H9 (cell line): ENCODE measurements around the gene PDXDC1. TPM values are rescaled to one million over a fixed set of nuclear protein-coding genes. Genes with fewer than 3 reads are reported as not detected.
"Not testable (repeated sequence)": the region's sequence is repeated elsewhere in the genome, so short reads cannot be mapped to it uniquely, and the experiment has no call there.

Source experiments
- DNase-seq: peaks from one replicate; pipeline ENCODE4 v3.0.0-alpha.2; 2017
- H2AFZ ChIP-seq: one replicate; pipeline ENCODE4 v1.6.1; 2013; ENCODE audit warnings: mild to moderate bottlenecking, low read length, control low read depth, moderate library complexity
- H2AK5ac ChIP-seq: 2 replicates; pipeline ENCODE4 v1.6.1; 2013; ENCODE audit warnings: low read length, control low read depth, mixed read lengths; ENCODE audit not compliant: insufficient read length
- H2BK120ac ChIP-seq: one replicate; pipeline ENCODE4 v1.6.1; 2013; ENCODE audit warnings: low read depth, mild to moderate bottlenecking, low read length, control low read depth, inconsistent platforms; ENCODE audit not compliant: poor library complexity, severe bottlenecking
- H2BK12ac ChIP-seq: 2 replicates; pipeline ENCODE4 v1.6.1; 2013; ENCODE audit warnings: low read length, control low read depth, mixed read lengths, low read depth; ENCODE audit not compliant: insufficient read length
- H2BK15ac ChIP-seq: 2 replicates; pipeline ENCODE4 v1.6.1; 2013; ENCODE audit warnings: low read depth, low read length, control low read depth
- H2BK20ac ChIP-seq: one replicate; pipeline ENCODE4 v1.6.1; 2013; ENCODE audit warnings: low read depth, mild to moderate bottlenecking, low read length, control low read depth, inconsistent platforms; ENCODE audit not compliant: poor library complexity, severe bottlenecking
- H2BK5ac ChIP-seq: 2 replicates; pipeline ENCODE4 v1.6.1; 2013; ENCODE audit warnings: low read length, control low read depth, mixed read lengths; ENCODE audit not compliant: insufficient read length
- H3K14ac ChIP-seq: 2 replicates; pipeline ENCODE4 v1.6.1; 2013; ENCODE audit warnings: low read length, control low read depth; ENCODE audit not compliant: insufficient read depth
- H3K18ac ChIP-seq: 2 replicates; pipeline ENCODE4 v1.6.1; 2013; ENCODE audit warnings: low read depth, mild to moderate bottlenecking, mixed read lengths, low read length, control low read depth; ENCODE audit not compliant: insufficient read length
- H3K23ac ChIP-seq: 2 replicates; pipeline ENCODE4 v1.6.1; 2013; ENCODE audit warnings: low read length, control low read depth, mixed read lengths, low read depth; ENCODE audit not compliant: insufficient read length
- H3K23me2 ChIP-seq: 2 replicates; pipeline ENCODE4 v1.6.1; 2013; ENCODE audit warnings: low read depth, mild to moderate bottlenecking, mixed read lengths, low read length, control low read depth; ENCODE audit not compliant: insufficient read length, poor library complexity, severe bottlenecking
- H3K27ac ChIP-seq: 2 replicates; pipeline ENCODE4 v1.5.1; 2013; ENCODE audit warnings: low read length, control low read depth, mixed read lengths, low read depth; ENCODE audit not compliant: insufficient read length
- H3K27me3 ChIP-seq: 2 replicates; pipeline ENCODE4 v1.6.1; 2013; ENCODE audit warnings: low read length, control low read depth, inconsistent platforms; ENCODE audit not compliant: insufficient read depth
- H3K4ac ChIP-seq: 2 replicates; pipeline ENCODE4 v1.6.1; 2013; ENCODE audit warnings: low read depth, mild to moderate bottlenecking, control low read depth, inconsistent platforms, low read length, moderate library complexity
- H3K4me1 ChIP-seq: 2 replicates; pipeline ENCODE4 v1.6.1; 2013; ENCODE audit warnings: low read length, control low read depth, inconsistent platforms; ENCODE audit not compliant: insufficient read depth
- H3K4me2 ChIP-seq: 2 replicates; pipeline ENCODE4 v1.6.1; 2013; ENCODE audit warnings: low read length, control low read depth, mixed read lengths; ENCODE audit not compliant: insufficient read length, insufficient read depth
- H3K56ac ChIP-seq: 2 replicates; pipeline ENCODE4 v1.6.1; 2013; ENCODE audit warnings: low read depth, mild to moderate bottlenecking, mixed read lengths, low read length, control low read depth; ENCODE audit not compliant: insufficient read length
- H3K79me1 ChIP-seq: 2 replicates; pipeline ENCODE4 v1.6.1; 2013; ENCODE audit warnings: low read depth, mild to moderate bottlenecking, moderate library complexity, low read length, control low read depth, inconsistent platforms; ENCODE audit not compliant: insufficient read depth, poor library complexity, severe bottlenecking
- H3K79me2 ChIP-seq: 2 replicates; pipeline ENCODE4 v1.6.1; 2013; ENCODE audit warnings: low read length, control low read depth, inconsistent platforms; ENCODE audit not compliant: insufficient read depth
- H3K9ac ChIP-seq: 2 replicates; pipeline ENCODE4 v1.6.1; 2013; ENCODE audit warnings: low read length, control low read depth, mixed read lengths; ENCODE audit not compliant: insufficient read length; ENCODE audit errors: extremely low read depth
- H3K9me3 ChIP-seq: one replicate; pipeline ENCODE4 v1.6.1; 2013; ENCODE audit warnings: low read depth, low read length, inconsistent platforms; ENCODE audit not compliant: control insufficient read depth
- H3T11ph ChIP-seq: one replicate; pipeline ENCODE4 v1.6.1; 2013; ENCODE audit warnings: mild to moderate bottlenecking, low read length, control low read depth, inconsistent platforms
- H4K20me1 ChIP-seq: one replicate; pipeline ENCODE4 v1.6.1; 2013; ENCODE audit not compliant: control insufficient read depth, insufficient read length, insufficient read depth
- H4K5ac ChIP-seq: 2 replicates; pipeline ENCODE4 v1.6.1; 2013; ENCODE audit warnings: low read depth, mild to moderate bottlenecking, mixed read lengths, low read length, control low read depth; ENCODE audit not compliant: insufficient read length
- H4K8ac ChIP-seq: replicated peaks from 2 replicates; pipeline ENCODE4 v1.6.1; 2013; ENCODE audit warnings: low read length, control low read depth, mixed read lengths, low read depth; ENCODE audit not compliant: insufficient read length
- H4K91ac ChIP-seq: 2 replicates; pipeline ENCODE4 v1.6.1; 2013; ENCODE audit warnings: low read depth, mild to moderate bottlenecking, moderate library complexity, mixed read lengths, low read length, control low read depth; ENCODE audit not compliant: insufficient read length
- H3K27ac Mint-ChIP-seq, 3 experiments: 2 replicates in 2 of 3; 3 replicates in 1 of 3; pipeline ENCODE4 v1.8.0; 2020 to 2021; ENCODE audit warnings: mixed read lengths in 3 of 3, mild to moderate bottlenecking in 1 of 3, moderate library complexity in 1 of 3
- H3K27me3 Mint-ChIP-seq: 2 replicates; pipeline ENCODE4 v1.8.0; 2021; ENCODE audit warnings: low read depth, mild to moderate bottlenecking, moderate library complexity, mixed read lengths
- H3K36me3 Mint-ChIP-seq, 3 experiments: 2 replicates in 2 of 3; 3 replicates in 1 of 3; pipeline ENCODE4 v1.8.0; 2020 to 2021; ENCODE audit warnings: low read depth in 3 of 3, mixed read lengths in 3 of 3; ENCODE audit not compliant: insufficient read depth in 1 of 3
- H3K4me1 Mint-ChIP-seq, 2 experiments: 2 replicates each; pipeline ENCODE4 v1.8.0; 2020; ENCODE audit warnings: mixed read lengths in 2 of 2
- H3K4me3 Mint-ChIP-seq, 2 experiments: 2 replicates in 1 of 2; 3 replicates in 1 of 2; pipeline ENCODE4 v1.8.0; 2020 to 2021; ENCODE audit warnings: mild to moderate bottlenecking in 2 of 2, mixed read lengths in 2 of 2, moderate library complexity in 1 of 2
- H3K9me3 Mint-ChIP-seq, 2 experiments: 2 replicates in 1 of 2; 3 replicates in 1 of 2; pipeline ENCODE4 v1.8.0; 2020; ENCODE audit warnings: mild to moderate bottlenecking in 2 of 2, mixed read lengths in 2 of 2, moderate library complexity in 1 of 2
- WGBS: extraction: QIAGEN DNeasy Blood & Tissue Kit; methylation state at CpG from one replicate; pipeline ENCODE4 v1.1.7; 2013; ENCODE audit warnings: missing lambda C conversion rate, low lambda C conversion rate, mixed read lengths; ENCODE audit not compliant: insufficient read length; ENCODE audit errors: extremely low coverage; 5-methylcytosine and 5-hydroxymethylcytosine counted together
- total RNA-seq: library from RNA; stranded (reverse); gene quantifications from 2 replicates; pipeline ENCODE4 v1.2.1, GENCODE V29; 2021

The PDXDC1 gene
- total RNA-seq, 1 experiment from 2014 or later: 112 TPM

- not testable (repeated sequence) for H3K79me1 ChIP-seq, H3K27me3 ChIP-seq, H3K4me2 ChIP-seq, H2BK5ac ChIP-seq, H3K79me2 ChIP-seq, H2BK15ac ChIP-seq, H2AFZ ChIP-seq, H3K4me1 Mint-ChIP-seq, H4K20me1 ChIP-seq, H4K91ac ChIP-seq, H2BK20ac ChIP-seq, H4K5ac ChIP-seq, H3K9me3 ChIP-seq, H4K8ac ChIP-seq, H2BK12ac ChIP-seq, H2BK120ac ChIP-seq, H3K27ac Mint-ChIP-seq, H3K27ac ChIP-seq, H3K27me3 Mint-ChIP-seq, H3K56ac ChIP-seq, DNase-seq, H3K9ac ChIP-seq, H3K4me3 Mint-ChIP-seq, H3K23me2 ChIP-seq, H3K4ac ChIP-seq, H3K18ac ChIP-seq, H3K23ac ChIP-seq, H3K4me1 ChIP-seq, H3K14ac ChIP-seq, H3T11ph ChIP-seq, H2AK5ac ChIP-seq, H3K9me3 Mint-ChIP-seq
- H3K36me3 Mint-ChIP-seq: peaks cover 3 to 26% (median 18%) of the 10 kb centered on the region in 3 experiments; a peak in 6 of 7 replicates
- no CpG with 5 or more reads among the region's 51 CpGs for WGBS
Measured at GRCh38 chr16:15130943-15131700, 156.3 kb downstream of the PDXDC1 start.

GRCh38 chr16:15132719-15133428, 158.0 kb downstream of the PDXDC1 start:
- H4K5ac ChIP-seq, H2BK12ac ChIP-seq, H3K4me1 ChIP-seq, H3K27me3 Mint-ChIP-seq, H3K79me2 ChIP-seq, H3K14ac ChIP-seq, H2BK5ac ChIP-seq, DNase-seq, H3K18ac ChIP-seq, H3T11ph ChIP-seq, H2AK5ac ChIP-seq, H4K8ac ChIP-seq, H3K79me1 ChIP-seq, H3K4me2 ChIP-seq, H3K27ac ChIP-seq, H3K9me3 ChIP-seq, H2AFZ ChIP-seq, H3K9me3 Mint-ChIP-seq, H4K91ac ChIP-seq, H4K20me1 ChIP-seq, H3K27me3 ChIP-seq, H2BK20ac ChIP-seq, H3K4me1 Mint-ChIP-seq, H3K9ac ChIP-seq, H2BK120ac ChIP-seq, H3K27ac Mint-ChIP-seq, H3K4me3 Mint-ChIP-seq, H3K23me2 ChIP-seq, H3K4ac ChIP-seq, H3K56ac ChIP-seq, H2BK15ac ChIP-seq, H3K23ac ChIP-seq: not testable (repeated sequence)
- no CpG with 5 or more reads among the region's 41 CpGs for WGBS
- H3K36me3 Mint-ChIP-seq: peaks cover 3 to 22% (median 13%) of the 10 kb centered on the region in 3 experiments; a peak in 6 of 7 replicates
